Tibial artery (tissue), 4 donors: ENCODE data around the gene RB1.

ENCODE experiments used
- DNase-seq, 2 donors: peaks; one replicate each; pipeline ENCODE4 v3.0.0-alpha.2; 2019
- H3K27ac ChIP-seq, 2 donors: fragments of 200-600 bp; sonication (generic) in 1 of 2; 1 replicate in 1 of 2; 2 replicates in 1 of 2; pipeline ENCODE4 v1.5.1; 2018 to 2019; ENCODE audit warnings: mild to moderate bottlenecking in 1 of 2
- H3K27me3 ChIP-seq, 2 donors: fragments of 200-600 bp; sonication (generic) in 1 of 2; one replicate each; pipeline versions ENCODE4 v1.5.1 to v1.6.0; 2016 to 2019
- H3K36me3 ChIP-seq, 3 donors: fragments of 200-600 bp; sonication (generic) in 2 of 3; one replicate each; pipeline ENCODE4 v1.5.1; 2016 to 2019; ENCODE audit warnings: mild to moderate bottlenecking in 2 of 3
- H3K4me1 ChIP-seq, 4 donors: fragments of 200-600 bp; sonication (generic) in 2 of 4; 1 replicate in 3 of 4; 2 replicates in 1 of 4; pipeline ENCODE4 v1.5.1; 2016 to 2019
- H3K4me3 ChIP-seq, 2 donors: fragments of 200-600 bp; sonication (generic) in 1 of 2; 1 replicate in 1 of 2; 2 replicates in 1 of 2; pipeline ENCODE4 v1.5.1; 2018 to 2019; ENCODE audit warnings: mild to moderate bottlenecking in 2 of 2
- H3K9me3 ChIP-seq, 3 donors: fragments of 200-600 bp; sonication (generic) in 1 of 3; one replicate each; pipeline ENCODE4 v1.5.1; 2016 to 2019
- intact Hi-C: fragments of 100-400 bp; cut with DNase I; formaldehyde crosslinking; loops from one replicate; pipeline ENCODE4 v1.15.0; 2023; ENCODE audit warnings: low total_unique reads
- TF ChIP-seq, protein P1 (sequence below), 2 experiments: fragments of 200-600 bp in 1 of 2; fragments of 450-650 bp in 1 of 2; IDR thresholded peaks; one replicate each; pipeline ENCODE4 v1.5.1; 2017 to 2019; ENCODE audit warnings: antibody characterized with exemption in 2 of 2, mild to moderate bottlenecking in 1 of 2, moderate library complexity in 1 of 2

Gene RB1

DNA sequence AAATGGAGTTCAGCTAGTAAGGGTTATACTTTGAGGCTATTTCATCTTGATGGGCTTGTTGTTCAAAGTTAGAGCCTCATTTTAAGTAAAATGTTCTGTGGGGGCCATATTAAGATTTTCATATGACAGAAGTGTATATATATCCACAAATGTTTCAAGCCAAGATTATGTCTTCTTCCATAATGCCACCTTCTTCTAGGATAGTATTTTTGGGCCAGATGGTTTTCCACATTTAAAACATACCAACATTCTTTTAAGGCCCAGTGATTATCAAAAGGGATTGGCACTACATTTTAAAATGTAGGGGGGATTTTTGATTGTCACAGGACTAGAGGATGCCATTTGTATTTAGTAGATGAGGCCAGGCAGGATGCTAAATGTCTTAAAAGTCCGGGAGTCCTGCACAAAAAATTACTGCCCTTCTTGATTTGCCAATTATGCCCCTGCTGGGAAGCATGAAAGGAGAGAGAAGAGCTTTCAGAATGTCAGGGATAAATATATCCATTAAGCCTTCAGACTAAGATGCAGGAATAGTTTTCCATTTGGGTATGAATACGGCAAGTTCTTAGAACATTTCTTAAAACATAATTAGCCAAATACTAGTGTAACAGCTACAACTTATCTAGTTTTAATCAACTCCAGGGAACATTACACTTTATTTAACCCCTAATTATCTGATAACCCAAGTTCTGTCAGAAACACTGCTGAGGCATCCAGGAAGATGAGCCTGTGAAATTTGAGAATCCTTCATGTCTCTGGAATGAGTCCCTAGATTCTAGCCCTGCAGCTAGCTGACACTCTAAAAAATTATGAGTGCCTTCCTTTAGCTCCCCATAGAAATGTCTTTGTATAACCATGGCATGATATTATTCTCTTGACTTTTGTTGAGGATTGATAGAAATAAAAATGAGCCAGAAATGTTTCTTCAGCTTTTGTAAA lies 36.6 kb upstream of the RB1 start:
- H3K27ac ChIP-seq = no peak overlapping the region
- H3K27me3 ChIP-seq = no peaks in the 10 kb centered on the region
- H3K4me1 ChIP-seq = no peaks in the 10 kb centered on the region
- no peak overlapping the region for H3K4me3 ChIP-seq
- no peaks in the 10 kb centered on the region for H3K9me3 ChIP-seq
- TF ChIP-seq, protein P1, sequence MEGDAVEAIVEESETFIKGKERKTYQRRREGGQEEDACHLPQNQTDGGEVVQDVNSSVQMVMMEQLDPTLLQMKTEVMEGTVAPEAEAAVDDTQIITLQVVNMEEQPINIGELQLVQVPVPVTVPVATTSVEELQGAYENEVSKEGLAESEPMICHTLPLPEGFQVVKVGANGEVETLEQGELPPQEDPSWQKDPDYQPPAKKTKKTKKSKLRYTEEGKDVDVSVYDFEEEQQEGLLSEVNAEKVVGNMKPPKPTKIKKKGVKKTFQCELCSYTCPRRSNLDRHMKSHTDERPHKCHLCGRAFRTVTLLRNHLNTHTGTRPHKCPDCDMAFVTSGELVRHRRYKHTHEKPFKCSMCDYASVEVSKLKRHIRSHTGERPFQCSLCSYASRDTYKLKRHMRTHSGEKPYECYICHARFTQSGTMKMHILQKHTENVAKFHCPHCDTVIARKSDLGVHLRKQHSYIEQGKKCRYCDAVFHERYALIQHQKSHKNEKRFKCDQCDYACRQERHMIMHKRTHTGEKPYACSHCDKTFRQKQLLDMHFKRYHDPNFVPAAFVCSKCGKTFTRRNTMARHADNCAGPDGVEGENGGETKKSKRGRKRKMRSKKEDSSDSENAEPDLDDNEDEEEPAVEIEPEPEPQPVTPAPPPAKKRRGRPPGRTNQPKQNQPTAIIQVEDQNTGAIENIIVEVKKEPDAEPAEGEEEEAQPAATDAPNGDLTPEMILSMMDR (IDR thresholded peaks at IDR 0.05) = no peak
- peaks cover 26 to 55% (median 49%) of the 10 kb centered on the region in 3 donors for H3K36me3 ChIP-seq
- intact Hi-C loops = no loop called here
- no peak for DNase-seq

DNA sequence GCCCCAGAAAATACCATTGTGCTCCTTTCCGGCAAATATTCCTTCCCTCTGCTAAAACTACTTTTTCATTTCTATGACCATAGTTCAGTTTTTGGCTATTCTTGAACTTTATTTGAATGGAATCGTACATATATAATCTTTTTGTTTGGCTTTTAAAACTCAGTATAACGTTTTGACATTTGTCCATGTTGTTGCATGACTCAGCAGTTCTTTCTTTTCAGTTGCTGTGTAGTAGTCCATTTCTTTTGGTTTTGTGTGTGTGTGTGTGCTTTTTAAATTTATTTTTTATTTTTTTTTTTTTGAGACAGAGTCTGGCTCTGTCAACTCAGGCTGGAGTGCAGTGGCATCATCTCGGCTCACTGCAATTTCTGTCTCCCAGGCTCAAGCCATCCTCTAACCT lies 35.5 kb upstream of the RB1 start:
- Histone ChIP-seq H3K27me3 (no peaks in the 10 kb centered on the region), H3K4me3 (no peak overlapping the region), H3K4me1 (no peaks in the 10 kb centered on the region), H3K9me3 (no peaks in the 10 kb centered on the region), H3K36me3 (peaks cover 17 to 49% (median 38%) of the 10 kb centered on the region in 3 donors), H3K27ac (no peak overlapping the region)
- intact Hi-C loops = no loop called here
- TF ChIP-seq, protein P1 (IDR thresholded peaks at IDR 0.05) = no peak
- DNase-seq = no peak

DNA sequence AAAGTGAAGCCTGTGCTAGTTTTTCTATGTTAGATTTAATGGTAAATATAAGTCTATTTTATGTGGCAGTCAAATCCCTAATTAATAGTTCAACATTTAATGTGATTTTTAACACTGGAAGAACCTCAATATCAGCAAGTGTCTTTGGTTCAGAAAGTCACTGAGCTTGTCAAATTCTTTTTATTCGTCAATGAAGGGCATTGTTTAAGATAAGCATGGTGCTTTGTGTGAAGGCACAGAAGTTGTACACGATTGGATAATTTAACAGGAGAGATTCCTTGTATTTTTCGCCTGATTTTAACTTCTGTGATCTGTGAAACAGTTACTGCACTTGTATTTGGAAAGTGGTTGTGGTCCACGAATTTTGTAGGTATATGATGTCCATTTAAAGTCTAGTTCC lies 30.2 kb upstream of the RB1 start:
- TF ChIP-seq, protein P1 (IDR thresholded peaks at IDR 0.05) = no peak
- intact Hi-C loops = no loop called here

DNA sequence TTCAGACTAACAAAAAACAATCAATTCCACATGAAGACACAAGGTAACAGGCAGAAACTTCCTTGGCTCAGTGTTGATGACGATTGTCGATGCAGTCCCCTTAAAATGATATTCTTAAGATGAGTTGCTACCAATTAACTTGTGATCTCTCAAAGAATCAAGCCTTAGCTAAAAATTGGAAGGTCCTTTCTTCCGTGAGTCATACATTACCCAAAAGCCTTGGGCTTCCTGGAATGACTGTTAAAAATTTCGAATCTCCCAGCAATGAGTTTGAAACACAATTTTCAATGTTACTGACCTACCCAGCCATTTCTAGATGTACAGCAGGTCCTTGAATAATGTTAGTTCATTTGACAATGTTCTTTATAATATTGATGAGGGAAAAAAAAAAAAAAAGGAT lies 28.0 kb upstream of the RB1 start:
- no peak for DNase-seq
- TF ChIP-seq, protein P1 (IDR thresholded peaks at IDR 0.05) = no peak
- Histone ChIP-seq H3K4me1 (no peaks in the 10 kb centered on the region), H3K9me3 (no peaks in the 10 kb centered on the region), H3K27me3 (no peaks in the 10 kb centered on the region), H3K27ac (no peak overlapping the region), H3K4me3 (no peak overlapping the region), H3K36me3 (peaks cover 0 to 7% (median 0%) of the 10 kb centered on the region in 3 donors)
- intact Hi-C loops = no loop called here

More for the DNA sequence above, 30.2 kb upstream of the RB1 start:
- DNase-seq = no peak
- Histone ChIP-seq H3K4me3 (no peak overlapping the region), H3K27me3 (no peaks in the 10 kb centered on the region), H3K27ac (no peak overlapping the region), H3K4me1 (no peaks in the 10 kb centered on the region), H3K36me3 (peaks cover 0 to 22% (median 11%) of the 10 kb centered on the region in 3 donors), H3K9me3 (no peaks in the 10 kb centered on the region)

DNA sequence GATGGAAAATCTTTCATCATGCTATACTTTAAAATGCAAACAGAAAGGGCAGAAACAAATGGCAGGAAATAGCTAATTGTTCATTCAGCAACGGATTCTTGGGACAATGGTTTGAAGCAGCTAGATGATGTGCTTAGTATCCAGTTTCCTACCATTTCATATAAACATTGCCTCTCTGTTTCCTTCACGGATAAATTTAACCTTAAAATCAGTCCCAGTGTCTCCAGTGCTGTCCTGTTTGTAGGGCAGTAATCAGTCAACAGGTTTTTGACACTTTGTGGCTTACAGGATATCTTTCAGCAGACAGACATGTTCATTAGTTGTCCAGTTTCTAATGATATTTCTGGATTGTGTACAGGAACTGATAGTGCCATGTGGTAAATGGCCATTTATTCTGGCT lies 24.7 kb upstream of the RB1 start:
- DNase-seq = no peak
- intact Hi-C loops = no loop called here
- H3K9me3 ChIP-seq = no peaks in the 10 kb centered on the region
- H3K4me1 ChIP-seq = no peaks in the 10 kb centered on the region
- TF ChIP-seq, protein P1 (IDR thresholded peaks at IDR 0.05) = no peak
- no peaks in the 10 kb centered on the region for H3K27me3 ChIP-seq
- no peak overlapping the region for H3K4me3 ChIP-seq
- no peaks in the 10 kb centered on the region for H3K36me3 ChIP-seq
- no peak overlapping the region for H3K27ac ChIP-seq
